Measurements from ENCODE around the gene SPSB4. TPM values are rescaled to one million over a fixed set of nuclear protein-coding genes. Genes with fewer than 3 reads are reported as not detected.
A peak's percentile ranks its signal among the peaks of the same experiment; 100 is the strongest.

SPSB4 gene
- total and polyA plus RNA-seq, 2 of the 13 experiments (the other 11 are each of a cell fraction or from before 2014, with no cell fraction given), result not detected

- TF ChIP-seq PRDM4 (CRISPR knock-in tag; IDR thresholded peaks at IDR 0.05; ENCODE audit: borderline replicate concordance) (no peak), ZKSCAN1 (IDR thresholded peaks at IDR 0.05; ENCODE audit: low read length) (no peak), ATF6 (CRISPR knock-in tag; conservative IDR thresholded peaks at IDR 0.05) (0 out of 2 replicates have a peak, but pooled peaks have one; percentile 70), CREB3 (CRISPR knock-in tag; IDR thresholded peaks at IDR 0.05) (no peak), NFYC (CRISPR knock-in tag; IDR thresholded peaks at IDR 0.05) (no peak), TOPORS (CRISPR knock-in tag; IDR thresholded peaks at IDR 0.05) (no peak), NBN (conservative IDR thresholded peaks at IDR 0.05) (no peak), KIAA2018 (CRISPR knock-in tag; IDR thresholded peaks at IDR 0.05; ENCODE audit: borderline replicate concordance) (no peak), RCOR2 (CRISPR knock-in tag; IDR thresholded peaks at IDR 0.05) (no peak), TEF (CRISPR knock-in tag; IDR thresholded peaks at IDR 0.05) (no peak), POLR2AphosphoS5 (IDR thresholded peaks at IDR 0.05; ENCODE audit: low read depth, low read length) (no peak), CREM (IDR thresholded peaks at IDR 0.05) (no peak), CREM (CRISPR knock-in tag; IDR thresholded peaks at IDR 0.05) (no peak), MIER2 (CRISPR knock-in tag; IDR thresholded peaks at IDR 0.05) (no peak), PPARG (CRISPR knock-in tag; conservative IDR thresholded peaks at IDR 0.05) (no peak), MXD4 (CRISPR knock-in tag; IDR thresholded peaks at IDR 0.05) (no peak), TCF7L2 (IDR thresholded peaks at IDR 0.05; ENCODE audit: low read depth, low read length) (no peak), ZBTB1 (CRISPR knock-in tag; IDR thresholded peaks at IDR 0.05; ENCODE audit: borderline replicate concordance) (no peak)
These were observed 141.2 kb downstream of the SPSB4 start (continued) for GRCh38 chr3:141192345-141192744.
